DND-41 (cell line): ENCODE measurements around the gene PRKRA.

ENCODE experiments used
- ATAC-seq: fragments of 200-7000 bp; cut with Tn5 transposase; 3 replicates; pipeline ENCODE4 v1.9.1; 2021; ENCODE audit warnings: low read depth; ENCODE audit not compliant: insufficient read depth
- DNase-seq: peaks from one replicate; pipeline ENCODE4 v3.0.0-alpha.2; 2020
- H2AFZ ChIP-seq: 2 replicates; pipeline ENCODE4 v1.6.0; 2012; ENCODE audit warnings: low read depth, low read length
- H3K27ac ChIP-seq: 2 replicates; pipeline ENCODE4 v1.5.1; 2012; ENCODE audit warnings: low read length, inconsistent platforms
- H3K27me3 ChIP-seq: fragments of 200-600 bp; sonication (generic); 2 replicates; pipeline ENCODE4 v1.6.0; 2012; ENCODE audit warnings: low read length, mild to moderate bottlenecking, inconsistent platforms; ENCODE audit not compliant: insufficient read depth, poor library complexity
- H3K36me3 ChIP-seq: 2 replicates; pipeline ENCODE4 v1.5.1; 2012; ENCODE audit warnings: low read length, inconsistent platforms; ENCODE audit not compliant: insufficient read depth
- H3K4me1 ChIP-seq: 2 replicates; pipeline ENCODE4 v1.5.1; 2012; ENCODE audit warnings: mild to moderate bottlenecking, low read length; ENCODE audit not compliant: insufficient read depth
- H3K4me2 ChIP-seq: 2 replicates; pipeline ENCODE4 v1.6.0; 2012; ENCODE audit warnings: mild to moderate bottlenecking, moderate library complexity, low read length, inconsistent platforms; ENCODE audit not compliant: insufficient read depth
- H3K4me3 ChIP-seq, 2 experiments: fragments of 200-600 bp in 1 of 2; shearing (Covaris generic) in 1 of 2; 2 replicates each; pipeline ENCODE4 v1.5.1; 2012 to 2016; ENCODE audit warnings: inconsistent platforms in 2 of 2, low read length in 2 of 2, mild to moderate bottlenecking in 2 of 2, low read depth in 1 of 2, moderate library complexity in 1 of 2
- H3K79me2 ChIP-seq: 2 replicates; pipeline ENCODE4 v1.6.0; 2012; ENCODE audit warnings: low read length, inconsistent platforms; ENCODE audit not compliant: insufficient read depth
- H3K9ac ChIP-seq: 2 replicates; pipeline ENCODE4 v1.6.0; 2012; ENCODE audit warnings: low read depth, mild to moderate bottlenecking, inconsistent platforms, low read length, moderate library complexity
- H3K9me3 ChIP-seq: 2 replicates; pipeline ENCODE4 v1.5.1; 2012; ENCODE audit warnings: low read length, moderate library complexity, mild to moderate bottlenecking, inconsistent platforms; ENCODE audit not compliant: insufficient read depth, severe bottlenecking
- H4K20me1 ChIP-seq: 2 replicates; pipeline ENCODE4 v1.6.0; 2012; ENCODE audit warnings: low read length; ENCODE audit not compliant: insufficient read depth
- EZH2 ChIP-seq: IDR thresholded peaks from 3 replicates; pipeline ENCODE4 v1.6.1; 2012; ENCODE audit warnings: borderline replicate concordance, low read depth, mild to moderate bottlenecking, moderate library complexity, low read length, inconsistent platforms; ENCODE audit not compliant: severe bottlenecking
- TF ChIP-seq, protein P1 (sequence below): IDR thresholded peaks from 2 replicates; pipeline ENCODE4 v1.5.1; 2012; ENCODE audit warnings: borderline replicate concordance, low read length, moderate library complexity, mild to moderate bottlenecking; ENCODE audit not compliant: poor library complexity, severe bottlenecking; ENCODE audit errors: extremely low read depth

PRKRA gene

DNA sequence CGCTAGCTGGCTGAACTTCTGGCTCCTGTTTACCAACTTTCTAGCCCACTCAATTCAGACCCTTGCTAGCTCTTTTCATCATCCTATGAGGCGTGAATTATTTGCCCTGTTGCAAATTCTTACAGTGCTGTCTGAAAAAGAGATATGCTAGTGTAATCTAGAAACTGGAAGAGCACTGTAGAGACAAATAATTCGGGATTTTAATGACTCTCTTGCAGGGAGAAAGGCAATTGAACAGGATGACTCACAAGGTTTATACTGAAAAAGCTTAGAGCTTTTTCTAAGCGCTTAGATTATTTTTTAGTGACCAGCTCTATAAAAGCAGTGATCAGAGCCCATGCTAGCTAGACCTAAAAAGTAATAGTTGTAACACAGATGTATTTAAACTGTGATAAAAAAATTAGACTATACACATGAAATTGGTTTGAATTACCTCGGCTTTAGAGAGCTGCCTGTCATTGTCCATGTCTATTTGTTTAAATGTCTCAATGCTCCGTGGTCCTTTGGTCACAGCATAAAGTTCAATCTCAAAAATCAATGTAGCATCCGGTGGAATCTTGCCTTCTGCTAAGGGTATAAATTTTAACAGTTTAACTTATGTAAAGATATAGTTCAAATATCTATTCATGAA lies 18.4 kb upstream of the PRKRA start:
- H3K27me3 ChIP-seq = no peaks in the 10 kb centered on the region
- H3K79me2 ChIP-seq = no peaks in the 10 kb centered on the region
- ATAC-seq (no peak), DNase-seq (no peak)
- H3K4me1 ChIP-seq = no peaks in the 10 kb centered on the region
- H4K20me1 ChIP-seq = no peaks in the 10 kb centered on the region
- TF ChIP-seq, protein P1, sequence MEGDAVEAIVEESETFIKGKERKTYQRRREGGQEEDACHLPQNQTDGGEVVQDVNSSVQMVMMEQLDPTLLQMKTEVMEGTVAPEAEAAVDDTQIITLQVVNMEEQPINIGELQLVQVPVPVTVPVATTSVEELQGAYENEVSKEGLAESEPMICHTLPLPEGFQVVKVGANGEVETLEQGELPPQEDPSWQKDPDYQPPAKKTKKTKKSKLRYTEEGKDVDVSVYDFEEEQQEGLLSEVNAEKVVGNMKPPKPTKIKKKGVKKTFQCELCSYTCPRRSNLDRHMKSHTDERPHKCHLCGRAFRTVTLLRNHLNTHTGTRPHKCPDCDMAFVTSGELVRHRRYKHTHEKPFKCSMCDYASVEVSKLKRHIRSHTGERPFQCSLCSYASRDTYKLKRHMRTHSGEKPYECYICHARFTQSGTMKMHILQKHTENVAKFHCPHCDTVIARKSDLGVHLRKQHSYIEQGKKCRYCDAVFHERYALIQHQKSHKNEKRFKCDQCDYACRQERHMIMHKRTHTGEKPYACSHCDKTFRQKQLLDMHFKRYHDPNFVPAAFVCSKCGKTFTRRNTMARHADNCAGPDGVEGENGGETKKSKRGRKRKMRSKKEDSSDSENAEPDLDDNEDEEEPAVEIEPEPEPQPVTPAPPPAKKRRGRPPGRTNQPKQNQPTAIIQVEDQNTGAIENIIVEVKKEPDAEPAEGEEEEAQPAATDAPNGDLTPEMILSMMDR = no peak
- no peak for TF ChIP-seq EZH2
- no peaks in the 10 kb centered on the region for H3K9me3 ChIP-seq
- H3K36me3 ChIP-seq = peaks cover 26% of the 10 kb centered on the region; the same call in 1 of the 2 replicates
- no peak overlapping the region for H2AFZ ChIP-seq
- H3K4me2 ChIP-seq = no peak overlapping the region
- H3K4me3 ChIP-seq = no peak overlapping the region
- no peak overlapping the region for H3K9ac ChIP-seq
- no peak overlapping the region for H3K27ac ChIP-seq

DNA sequence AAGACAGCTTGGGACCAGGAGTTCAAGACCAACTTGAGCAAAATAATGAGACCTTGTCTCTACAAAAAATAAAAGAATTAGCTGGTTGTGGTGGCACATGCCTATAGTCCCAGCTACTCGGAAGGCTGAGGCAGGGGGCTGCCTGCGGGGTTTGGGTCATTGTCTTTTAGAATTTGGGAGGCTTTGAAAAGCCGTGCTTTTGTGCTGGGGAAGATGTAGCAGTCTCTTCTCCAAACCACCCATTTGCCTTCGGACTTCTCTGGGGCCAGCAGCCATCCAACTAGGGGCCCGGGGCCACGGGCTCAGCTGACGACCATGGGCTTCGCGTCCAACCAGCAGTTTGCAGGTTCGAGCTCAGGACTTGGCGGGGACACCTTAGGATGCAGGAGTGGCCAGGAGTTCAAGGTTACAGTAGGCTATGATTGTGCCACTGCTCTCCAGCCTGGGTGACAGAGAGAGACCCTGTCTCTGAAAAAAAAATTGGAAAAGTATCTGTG lies 6.5 kb upstream of the PRKRA start:
- DNase-seq = no peak
- Histone ChIP-seq H3K4me3 (no peak overlapping the region), H3K4me2 (no peak overlapping the region), H4K20me1 (no peaks in the 10 kb centered on the region), H3K9me3 (no peaks in the 10 kb centered on the region), H3K36me3 (no peaks in the 10 kb centered on the region), H3K27ac (no peak overlapping the region), H2AFZ (no peak overlapping the region), H3K79me2 (no peaks in the 10 kb centered on the region), H3K9ac (no peak overlapping the region), H3K4me1 (no peaks in the 10 kb centered on the region), H3K27me3 (no peaks in the 10 kb centered on the region)
- TF ChIP-seq, protein P1 = no peak
- no peak for TF ChIP-seq EZH2
- no peak for ATAC-seq

DNA sequence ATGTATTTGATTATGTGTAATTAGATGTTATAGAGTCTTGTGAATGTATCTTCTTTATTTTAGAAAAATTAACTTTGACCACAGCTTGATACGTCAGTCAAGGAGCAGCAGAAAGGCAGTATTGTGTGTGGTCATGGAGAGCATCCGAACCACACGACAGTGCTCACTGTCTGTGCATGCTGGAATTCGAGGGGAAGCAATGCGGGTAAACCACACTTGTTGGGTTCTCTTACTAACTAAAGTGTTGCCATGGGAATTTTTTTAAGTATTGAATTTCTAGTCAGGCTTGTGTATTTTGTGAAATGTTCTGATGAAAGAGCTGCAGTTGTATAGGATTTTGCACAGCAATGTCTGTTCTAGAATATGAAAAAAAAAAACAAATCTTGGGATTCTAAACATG lies 5.0 kb upstream of the PRKRA start:
- Histone ChIP-seq H3K4me1 (peaks cover 10% of the 10 kb centered on the region), H3K4me3 (no peak overlapping the region), H3K27ac (no peak overlapping the region), H3K27me3 (no peaks in the 10 kb centered on the region), H3K9me3 (no peaks in the 10 kb centered on the region), H3K9ac (no peak overlapping the region), H3K36me3 (no peaks in the 10 kb centered on the region), H2AFZ (no peak overlapping the region), H3K4me2 (no peak overlapping the region), H3K79me2 (no peaks in the 10 kb centered on the region), H4K20me1 (no peaks in the 10 kb centered on the region)
- ATAC-seq (no peak), DNase-seq (no peak)
- TF ChIP-seq, protein P1 = no peak
- TF ChIP-seq EZH2 = no peak
